ENCODE data around the gene IKBKE.

IKBKE gene

DNA sequence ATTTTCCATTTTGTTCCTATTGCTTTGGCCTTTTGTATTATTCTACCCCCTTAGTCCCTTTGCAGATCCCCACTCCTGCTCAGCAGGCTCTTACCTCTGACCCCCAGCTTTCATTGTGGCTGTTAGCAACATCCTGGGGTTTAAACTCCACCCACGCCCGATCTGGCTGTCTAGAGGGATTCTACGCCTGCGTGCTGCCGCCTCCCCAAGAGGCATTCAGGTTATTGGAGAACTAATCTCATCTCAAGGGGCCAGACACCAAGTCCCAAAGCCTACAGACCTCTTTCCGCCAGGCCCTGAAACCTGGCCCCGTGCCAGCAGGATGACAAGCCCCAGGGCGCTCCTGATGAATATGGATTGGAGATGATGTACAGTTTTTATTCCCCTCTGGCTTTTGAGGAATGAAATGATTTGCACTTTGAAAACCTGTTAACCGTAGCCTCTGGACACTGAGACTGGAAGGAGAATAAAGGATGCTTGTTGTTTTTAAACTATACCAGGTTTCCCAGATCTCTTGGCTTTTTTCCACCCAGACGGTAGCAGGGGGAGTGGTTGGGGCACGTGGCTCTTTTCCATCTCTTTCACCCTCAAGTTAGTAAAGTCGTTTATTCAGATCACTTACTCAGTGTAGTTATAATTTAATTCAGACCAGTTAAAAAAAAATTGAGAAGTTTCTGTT, 14.5 kb upstream of the IKBKE start:
- no peak for DNase-seq

DNA sequence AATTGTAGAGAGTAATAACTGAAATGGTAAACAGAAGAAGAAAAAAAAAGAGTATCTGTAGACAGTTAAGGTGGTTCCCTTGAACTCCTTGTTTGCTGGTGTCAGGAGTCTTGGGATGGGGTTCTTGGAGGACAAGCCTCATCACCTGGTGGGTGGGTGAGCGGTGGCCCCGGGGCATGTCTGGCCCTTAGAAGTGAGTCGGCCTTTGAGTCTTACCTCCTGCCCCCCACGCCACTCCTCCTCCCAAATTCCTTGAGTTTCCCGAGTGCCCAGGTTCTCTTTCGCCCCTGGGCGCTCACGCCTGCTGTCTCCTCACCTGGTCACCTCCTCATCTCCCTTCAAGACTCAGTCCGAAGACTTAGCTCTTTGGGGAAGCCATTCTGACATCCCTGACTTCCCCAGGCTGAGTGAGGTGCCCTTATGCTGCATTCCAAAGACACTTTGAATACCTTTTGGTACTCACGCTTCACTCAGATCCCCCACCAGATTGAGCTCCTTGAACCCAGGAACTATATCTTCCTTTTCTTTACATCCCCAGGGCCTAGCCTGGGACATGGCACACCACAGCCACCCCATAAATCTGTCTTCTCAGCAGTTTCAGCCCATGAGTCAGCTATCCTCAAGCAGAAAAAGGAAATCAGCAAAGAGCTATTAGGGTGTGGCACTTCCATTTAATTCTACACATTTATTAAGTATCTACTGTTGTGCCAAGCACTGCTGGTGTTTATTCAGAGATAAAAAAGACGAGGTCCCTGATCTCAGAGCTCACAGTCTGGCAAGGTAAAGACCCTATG, 13.5 kb upstream of the IKBKE start:
- no peak for DNase-seq

DNA sequence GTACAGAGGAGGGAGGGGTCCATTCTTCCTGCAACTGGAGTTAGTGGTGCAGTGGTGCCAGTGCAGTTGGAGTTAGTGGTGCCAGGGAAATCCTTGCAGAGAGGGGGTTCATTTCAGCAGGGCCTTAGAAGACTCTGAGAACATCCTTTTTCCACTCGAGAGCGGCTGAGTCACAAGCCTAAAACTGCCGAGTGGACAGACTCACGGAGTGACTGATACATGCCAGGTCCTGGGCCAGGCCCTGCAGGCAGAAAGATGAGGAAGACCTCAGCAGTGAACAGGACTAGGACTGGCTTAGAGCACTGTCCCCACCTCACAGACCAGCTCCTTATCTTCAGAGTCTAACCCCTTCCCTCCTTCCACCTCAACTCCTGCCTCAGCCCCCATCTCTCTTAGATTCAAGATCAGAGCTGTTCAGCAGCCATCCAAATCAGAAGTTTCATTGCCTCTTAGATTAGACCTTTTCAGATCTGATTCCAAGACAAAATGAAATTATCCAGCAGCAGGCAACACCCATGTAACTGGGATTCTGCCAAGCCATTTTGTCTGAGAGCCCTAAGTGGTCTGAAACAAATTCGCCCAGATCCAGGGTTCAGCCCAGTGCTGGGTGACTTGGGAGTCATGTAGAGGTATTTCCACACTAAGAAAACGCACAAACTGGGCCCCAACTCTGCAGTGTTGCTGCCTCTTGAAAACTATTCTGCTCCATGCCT, 12.7 kb upstream of the IKBKE start:
- DNase-seq, result no peak

DNA sequence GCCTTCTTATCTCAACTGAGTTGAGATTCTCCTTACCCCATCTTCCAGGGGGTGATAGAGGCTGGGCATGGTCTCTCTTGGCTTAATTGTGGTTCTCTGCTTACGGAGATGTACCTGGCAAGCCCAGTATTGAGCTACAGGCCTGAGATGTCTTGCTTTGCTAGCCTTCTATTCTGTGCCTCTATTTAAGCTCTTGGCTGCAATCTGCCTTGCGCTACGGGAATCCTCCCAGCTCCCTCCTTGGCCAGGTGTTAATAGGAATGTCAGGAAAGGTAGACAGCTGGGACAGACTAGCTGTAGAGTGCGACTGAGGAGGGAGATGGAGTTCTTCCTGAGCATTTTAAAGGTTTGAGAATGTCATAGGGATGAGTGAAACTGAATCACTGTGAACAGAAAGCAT, 10.6 kb upstream of the IKBKE start:
- DNase-seq, result no peak

DNA sequence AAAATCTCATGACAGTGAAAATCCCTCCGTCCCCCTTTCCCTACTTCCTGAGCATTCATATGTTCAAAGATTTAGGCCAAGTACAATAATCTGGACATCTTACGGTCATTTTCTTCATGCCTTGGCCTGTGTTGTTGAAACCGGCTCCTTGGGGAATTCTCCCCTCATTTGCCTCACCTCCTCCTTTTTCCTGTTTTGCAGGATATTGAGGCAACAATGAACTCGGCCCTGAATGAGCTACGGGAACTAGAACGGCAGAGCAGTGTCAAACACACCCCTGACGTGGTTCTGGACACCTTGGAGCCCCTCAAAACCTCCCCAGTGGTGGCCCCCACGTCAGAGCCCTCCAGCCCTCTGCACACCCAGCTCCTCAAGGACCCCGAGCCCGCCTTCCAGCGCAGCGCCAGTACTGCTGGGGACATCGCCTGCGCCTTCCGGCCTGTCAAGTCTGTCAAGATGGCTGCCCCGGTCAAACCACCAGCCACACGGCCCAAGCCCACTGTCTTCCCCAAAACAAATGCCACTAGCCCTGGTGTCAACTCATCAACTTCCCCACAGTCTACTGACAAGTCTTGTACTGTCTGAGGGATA, 9.3 kb upstream of the IKBKE start:
- no peak for DNase-seq

DNA sequence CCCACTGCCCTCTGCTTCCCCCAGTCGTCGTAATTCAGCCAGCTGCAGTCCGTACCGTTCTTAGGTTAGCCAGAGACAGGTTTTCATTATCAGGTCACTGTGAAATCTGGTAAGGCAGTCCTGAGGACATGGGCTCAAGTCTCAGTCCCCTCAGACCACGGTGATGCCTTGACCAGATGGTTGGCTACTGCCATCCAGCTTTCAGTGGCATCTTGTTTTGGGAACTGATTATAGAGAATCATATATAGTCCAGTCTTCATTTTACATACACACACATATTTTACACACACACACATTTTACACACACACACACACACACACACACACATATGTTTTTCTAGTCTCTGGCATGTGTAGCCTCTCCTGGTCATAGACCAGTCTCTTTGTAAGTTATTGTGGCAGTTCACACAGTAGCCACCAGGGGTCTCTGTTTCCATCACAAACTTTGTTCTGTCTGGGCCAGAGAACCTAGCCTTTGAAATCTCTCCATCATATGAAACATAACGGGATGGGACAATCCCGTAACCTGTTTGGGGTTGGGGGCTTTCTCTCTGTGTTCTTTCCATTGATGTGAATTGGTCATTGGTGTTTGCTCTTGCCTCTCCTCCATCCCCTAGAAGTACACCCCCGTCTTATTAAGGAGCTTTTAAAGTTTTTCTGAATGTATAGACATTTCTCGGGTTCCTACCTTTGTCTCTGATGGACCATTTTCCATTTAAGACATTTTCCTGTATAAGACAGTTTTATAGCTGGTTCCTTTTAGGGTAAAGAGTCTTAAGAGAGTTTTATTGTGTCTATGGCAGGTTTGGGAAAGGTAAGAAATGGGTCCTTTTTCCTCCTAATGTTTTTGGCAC, 8.4 kb upstream of the IKBKE start:
- DNase-seq, result peak; percentile 60

DNA sequence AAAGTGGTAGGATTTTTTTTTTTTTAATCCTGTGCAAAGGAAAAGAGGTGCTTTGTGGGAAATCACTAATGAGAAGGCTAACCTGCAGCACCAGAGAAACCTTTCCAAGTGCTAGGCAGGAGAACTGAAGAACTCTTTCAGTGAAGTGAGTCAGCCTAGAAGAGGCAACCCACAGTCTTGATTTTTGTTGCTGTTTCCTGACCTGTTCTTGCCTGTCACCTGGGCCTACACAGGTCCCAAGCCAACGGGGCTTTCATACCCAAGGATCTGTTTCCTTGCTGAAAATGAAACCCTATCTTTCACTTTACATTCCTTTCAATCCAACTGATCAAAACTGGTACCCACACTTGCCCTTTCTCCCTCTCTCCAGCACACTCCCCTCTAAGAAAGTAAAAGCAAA, 7.1 kb upstream of the IKBKE start:
- DNase-seq, result no peak

DNA sequence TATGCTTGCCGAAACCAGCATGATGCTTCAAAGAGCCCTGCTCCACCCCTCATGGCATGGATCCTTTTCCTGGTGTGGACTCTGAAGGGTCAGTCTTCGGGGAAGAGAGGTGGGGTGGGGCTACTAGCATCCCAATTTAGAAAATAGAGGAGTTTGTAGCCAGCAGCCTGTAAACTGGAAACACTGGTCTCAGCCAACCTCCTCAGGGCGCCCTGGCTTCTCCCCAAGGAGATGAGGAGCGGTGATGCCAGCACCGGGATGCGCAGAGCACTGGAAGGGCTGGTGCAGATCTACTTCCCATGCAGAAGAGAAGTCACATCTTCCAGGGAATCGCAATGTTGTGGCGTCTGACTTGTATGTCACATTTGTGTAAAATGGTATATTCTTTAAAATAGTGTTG, 6.4 kb upstream of the IKBKE start:
- DNase-seq, result no peak

DNA sequence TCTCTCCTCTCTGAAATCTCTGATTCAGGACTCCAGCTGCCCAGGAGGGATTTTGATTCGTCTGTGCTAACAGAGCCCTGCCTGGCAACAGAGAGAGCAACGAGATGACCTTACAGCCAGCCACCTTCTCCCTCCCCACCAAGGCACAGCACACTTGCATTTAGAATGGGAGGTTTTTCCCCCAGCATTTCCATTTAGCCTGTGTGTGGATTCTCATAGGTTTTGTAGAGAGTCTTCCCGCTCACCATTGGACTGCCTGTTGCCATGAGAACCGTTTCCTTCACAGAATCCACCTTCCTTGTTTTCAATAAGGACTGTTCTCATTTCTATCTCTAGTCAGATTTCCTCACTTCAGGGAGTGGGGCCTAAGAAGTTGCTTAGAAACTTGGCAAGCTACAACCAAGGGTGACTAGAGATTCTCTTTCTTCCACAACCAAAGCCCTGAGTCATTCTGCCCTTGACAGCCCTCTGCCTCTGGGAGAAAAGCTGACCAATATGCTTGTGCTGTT, 5.8 kb upstream of the IKBKE start:
- DNase-seq, result no peak

DNA sequence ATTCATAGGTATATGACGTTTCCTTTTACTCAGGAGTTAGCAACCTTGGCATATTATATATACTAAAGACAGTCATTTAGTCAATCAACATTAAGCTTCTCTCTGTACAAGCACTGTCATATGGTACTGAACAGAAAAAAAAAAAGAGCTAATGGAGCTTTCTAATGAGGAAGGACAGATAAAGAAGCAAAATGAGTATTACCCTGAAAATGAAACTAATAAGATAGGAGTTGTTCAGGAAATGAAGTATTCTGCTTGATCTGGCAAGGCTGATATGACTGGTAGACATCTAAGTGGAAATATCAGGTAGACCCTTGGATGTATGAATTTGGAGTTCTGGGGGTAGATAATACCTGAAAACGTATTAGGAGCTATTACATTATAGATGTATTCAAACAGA, 4.3 kb upstream of the IKBKE start:
- no peak for DNase-seq

DNA sequence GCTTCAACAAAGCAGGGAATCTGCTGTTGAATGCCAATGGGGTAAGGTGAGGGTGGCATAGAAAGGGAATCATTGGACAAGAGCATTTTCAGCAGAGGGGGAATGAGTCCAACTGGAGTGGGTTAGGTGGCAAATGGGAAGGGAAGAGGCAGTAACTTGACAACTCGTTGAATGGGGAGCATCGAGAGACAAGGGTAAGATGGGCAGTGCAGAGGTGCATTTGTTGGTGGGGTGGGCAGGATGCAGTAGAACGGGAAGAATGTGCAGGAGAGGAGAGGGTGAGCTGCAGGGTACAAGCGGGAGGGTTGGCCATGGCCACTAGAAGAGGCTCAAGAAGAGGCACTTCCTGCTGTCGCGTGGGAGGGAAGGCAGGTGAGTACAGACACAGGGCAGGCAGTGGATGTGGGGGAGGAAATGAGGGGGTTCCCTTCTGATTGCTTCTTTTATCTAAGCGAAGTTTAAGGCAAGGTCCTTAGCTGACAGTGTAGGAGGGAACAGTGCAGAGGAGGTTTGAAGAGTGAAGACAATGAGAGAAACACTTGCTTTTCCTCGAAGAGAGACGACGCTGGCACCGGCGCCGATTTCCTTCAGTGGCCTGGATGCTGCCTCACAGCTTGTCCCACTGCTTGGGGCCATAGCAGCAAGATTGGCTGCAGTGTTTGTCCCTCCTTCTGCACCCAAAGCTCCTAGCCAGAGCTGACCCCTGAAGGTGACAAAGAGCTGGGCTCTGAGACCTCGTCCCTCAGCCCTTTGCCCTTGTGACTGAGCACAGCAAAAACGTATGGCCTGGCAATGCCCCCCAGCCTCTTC, 3.2 kb upstream of the IKBKE start:
- no peak for DNase-seq

DNA sequence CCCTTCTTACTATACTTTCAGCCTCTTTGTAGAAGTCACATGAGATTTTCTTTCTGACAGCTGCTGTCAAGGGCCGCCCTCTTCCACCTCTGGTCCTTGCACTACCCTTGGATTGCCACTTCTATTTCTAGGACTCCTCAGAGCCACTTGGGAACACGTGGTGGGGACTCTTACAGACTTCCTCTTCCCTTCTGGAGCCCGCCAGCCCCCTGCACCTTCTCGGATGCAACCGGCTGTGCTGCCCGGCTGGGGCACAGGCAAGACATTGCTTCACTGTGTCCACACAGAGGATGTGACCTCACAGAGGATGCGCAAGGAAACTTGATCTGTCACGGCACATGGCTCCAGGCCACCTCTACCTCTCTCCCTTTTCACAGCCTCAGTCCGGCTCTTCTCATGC, 2.4 kb upstream of the IKBKE start:
- DNase-seq, result no peak

DNA sequence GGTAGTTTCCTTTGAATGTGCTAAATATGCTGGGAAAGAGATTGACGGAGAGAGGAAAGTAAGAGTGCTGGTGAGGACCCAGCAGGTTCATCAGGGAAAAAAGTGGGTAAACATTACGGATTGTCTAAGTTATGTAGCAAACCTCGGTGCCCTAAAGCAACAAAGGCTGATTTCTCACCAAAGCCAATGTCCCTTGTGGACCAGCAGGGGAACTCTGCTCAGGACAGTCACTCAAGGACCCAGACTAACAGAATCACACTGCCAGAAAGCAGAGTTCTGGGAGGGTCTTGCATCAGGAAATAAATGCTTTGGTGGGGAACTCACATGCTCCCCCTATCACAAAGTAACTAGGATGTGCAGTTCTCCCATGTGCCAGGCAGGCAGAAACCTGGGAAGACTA, 1.7 kb upstream of the IKBKE start:
- DNase-seq, result no peak

DNA sequence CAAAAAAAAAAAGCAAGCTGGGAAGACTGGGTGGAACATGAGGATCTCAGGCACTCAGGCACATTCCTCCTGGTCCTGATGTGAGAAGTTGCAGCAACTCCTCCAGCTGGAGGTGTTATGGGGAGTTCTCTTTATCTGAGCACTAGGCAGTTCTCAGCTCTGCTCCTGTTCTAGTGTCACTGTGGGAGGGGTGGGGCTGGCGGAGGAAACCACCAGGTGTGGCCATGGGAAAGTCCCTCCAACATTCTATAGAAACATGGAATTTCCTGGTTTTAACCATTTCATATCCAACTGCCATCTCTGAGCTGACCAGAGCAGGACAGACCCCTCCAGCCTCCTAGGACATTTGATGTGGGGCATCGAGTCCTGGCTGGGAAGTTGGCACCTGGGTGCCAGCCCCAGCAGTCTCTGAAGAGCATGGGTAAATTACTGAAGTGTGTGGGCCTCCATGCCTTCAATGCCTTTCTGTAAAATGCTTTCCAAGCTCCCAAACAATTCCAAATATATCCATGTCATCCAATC, 804 bp upstream of the IKBKE start:
- DNase-seq, result no peak

DNA sequence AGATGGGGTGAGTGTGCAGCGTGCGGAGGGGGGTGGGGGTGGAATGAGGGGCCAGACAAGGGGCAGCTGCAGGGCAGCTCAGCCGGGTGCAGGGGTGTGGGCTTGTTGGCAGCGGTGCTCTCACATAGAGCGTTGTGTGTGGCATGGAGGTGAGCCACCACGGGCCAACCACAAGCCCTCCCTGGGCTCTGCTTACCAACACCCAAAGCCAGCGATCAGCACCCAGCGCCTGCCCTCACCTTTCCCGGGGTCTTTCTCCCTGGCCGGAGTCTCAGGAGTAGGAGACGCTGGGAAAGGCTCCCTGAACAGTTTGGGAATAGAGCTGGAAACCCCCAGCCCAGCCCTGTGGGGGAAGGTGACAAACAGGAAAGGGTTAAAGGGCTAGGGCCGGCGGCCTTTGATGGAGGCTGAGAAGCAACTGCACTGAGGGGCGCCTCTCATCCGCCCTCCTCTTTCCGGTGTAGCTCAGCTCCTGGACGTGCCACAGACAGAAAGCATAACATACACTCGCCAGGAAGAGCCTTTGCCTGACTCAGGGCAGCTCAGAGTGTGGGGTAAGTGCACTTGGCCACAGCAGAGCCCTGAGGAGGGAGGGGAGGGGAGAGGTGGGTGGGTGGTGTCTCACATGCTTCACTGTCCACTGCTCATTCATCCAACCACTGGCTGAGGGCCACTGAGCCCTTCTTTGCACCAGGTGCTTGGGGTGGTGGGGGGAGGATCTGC, 577 bp downstream of the IKBKE start:
- no peak for DNase-seq

DNA sequence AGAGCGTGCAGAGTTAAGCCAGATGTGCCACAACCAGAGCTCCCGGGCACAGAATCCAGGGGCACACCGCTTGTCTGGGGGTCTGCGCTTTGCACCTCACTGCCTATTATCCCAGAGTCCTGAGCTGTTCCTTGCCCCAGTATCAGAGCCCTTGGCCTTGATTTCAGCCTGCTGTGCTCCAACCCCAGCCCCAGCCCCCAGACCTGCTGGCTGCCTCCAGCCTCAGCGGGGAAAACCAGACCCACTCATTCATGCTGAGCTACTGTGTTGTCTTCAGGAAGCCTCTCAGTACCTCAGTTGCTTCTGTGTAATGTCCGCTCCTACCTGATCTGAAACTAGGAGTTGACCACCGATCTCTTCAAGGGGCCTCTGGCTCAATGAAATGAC, 1.1 kb downstream of the IKBKE start:
- DNase-seq, result no peak

DNA sequence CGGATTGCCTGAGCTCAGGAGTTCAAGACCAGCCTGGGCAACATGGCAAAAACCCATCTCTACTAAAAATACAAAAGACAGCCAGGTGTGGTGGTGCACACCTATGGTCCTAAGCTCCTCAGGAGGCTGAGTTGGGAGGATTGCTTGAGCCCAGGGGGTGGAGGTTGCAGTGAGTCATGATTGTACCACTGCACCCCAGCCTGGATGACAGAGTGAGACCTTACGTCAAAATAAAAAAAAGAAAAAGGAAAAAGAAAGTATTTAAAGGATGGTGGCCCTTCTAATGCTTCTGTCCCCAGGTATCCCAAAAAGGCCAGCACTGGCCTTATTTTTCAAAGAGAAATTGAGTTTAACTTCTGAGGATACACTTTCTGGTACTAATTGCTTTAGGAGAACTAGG, 1.7 kb downstream of the IKBKE start:
- DNase-seq, result no peak

DNA sequence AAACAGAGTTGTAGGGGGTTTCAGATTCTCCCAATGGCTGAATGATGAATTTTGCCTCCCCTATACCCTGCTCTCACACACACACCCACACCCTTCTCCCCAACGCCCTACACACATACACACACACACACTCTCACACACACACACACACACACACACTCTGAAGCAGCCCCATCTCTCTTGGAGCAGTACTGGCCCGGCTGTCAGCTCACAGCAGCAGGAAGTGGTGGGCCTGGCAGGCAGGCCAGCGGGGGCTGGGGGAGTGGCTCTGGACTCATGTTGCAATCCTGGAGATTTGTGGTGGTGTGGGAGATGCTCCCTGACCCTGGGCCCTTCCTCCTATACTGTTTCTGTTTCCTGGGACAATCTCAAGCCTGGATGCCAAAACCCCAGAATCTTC, 2.2 kb downstream of the IKBKE start:
- DNase-seq, result no peak

DNA sequence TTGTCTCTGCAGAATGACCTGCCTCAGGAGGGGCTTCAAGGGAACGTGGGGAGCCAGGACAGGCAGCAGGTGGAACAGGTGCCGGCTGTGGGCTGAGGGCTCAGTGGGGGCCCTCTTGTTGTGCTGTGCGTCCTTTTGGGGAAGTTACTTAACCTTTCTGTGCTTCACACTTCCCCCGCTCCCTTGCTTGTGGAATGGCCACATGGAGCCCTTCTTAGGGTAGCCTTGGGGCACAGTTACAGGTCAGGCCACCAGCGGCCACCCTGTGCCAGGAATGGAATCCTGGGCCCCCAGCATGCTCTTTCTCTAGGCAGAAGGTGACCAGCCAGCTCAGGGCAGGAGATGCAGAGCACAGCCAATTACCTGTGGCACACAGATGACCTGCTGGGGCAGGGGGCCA, 2.6 kb downstream of the IKBKE start:
- DNase-seq, result no peak

DNA sequence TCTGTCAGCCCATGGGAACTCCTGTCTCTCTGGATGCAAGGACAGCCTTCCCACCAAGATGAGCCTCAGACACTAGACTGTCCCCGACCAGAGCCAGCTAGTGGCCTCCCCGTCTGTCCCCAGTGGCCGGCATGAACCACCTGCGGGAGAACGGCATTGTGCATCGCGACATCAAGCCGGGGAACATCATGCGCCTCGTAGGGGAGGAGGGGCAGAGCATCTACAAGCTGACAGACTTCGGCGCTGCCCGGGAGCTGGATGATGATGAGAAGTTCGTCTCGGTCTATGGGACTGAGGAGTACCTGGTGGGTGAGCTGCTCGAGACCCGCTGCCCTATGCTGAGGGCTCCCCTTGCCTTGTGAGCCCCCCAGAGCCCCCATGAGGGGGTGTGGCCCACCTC, 5.8 kb downstream of the IKBKE start:
- DNase-seq, result no peak

DNA sequence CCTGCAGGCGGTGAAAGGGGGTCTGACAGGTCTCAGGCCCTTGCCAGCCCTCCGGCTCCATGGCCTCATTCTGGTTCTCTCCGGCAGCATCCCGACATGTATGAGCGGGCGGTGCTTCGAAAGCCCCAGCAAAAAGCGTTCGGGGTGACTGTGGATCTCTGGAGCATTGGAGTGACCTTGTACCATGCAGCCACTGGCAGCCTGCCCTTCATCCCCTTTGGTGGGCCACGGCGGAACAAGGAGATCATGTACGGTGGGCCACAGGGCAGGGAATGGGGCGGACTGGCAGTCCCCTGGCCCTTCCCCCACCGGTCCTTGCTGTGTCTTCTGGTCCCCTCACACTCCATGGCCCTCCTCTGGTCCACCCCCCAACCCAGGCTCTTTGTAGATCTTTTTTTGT, 6.3 kb downstream of the IKBKE start:
- DNase-seq, result no peak

All from effector CD8-positive, alpha-beta T cell (primary cell).